Calu3 (cell line): ENCODE data around the gene COA6. TPM values are rescaled to one million over a fixed set of nuclear protein-coding genes. Genes with fewer than 3 reads are reported as not detected.

Experiments used
- BruUV-seq: library from RNA; stranded (reverse); fragments of 400-500 nt; replicated peaks from 2 replicates; lab custom pipeline; 2021; lab: Mats Ljungman, UMichigan
- CTCF ChIA-PET: fragments of 300-600 bp; sonication (Branson Sonifier 250); formaldehyde crosslinking; loops from one replicate; lab custom pipeline; 2022; ENCODE audit warnings: antibody characterized with exemption; lab: Charles Lee
- DNase-seq: peaks from one replicate; pipeline ENCODE4 v3.0.0; 2022
- H3K27ac Mint-ChIP-seq: one replicate; pipeline ENCODE4 v1.8.0; 2022; ENCODE audit warnings: mixed read lengths; ENCODE audit not compliant: unreplicated experiment
- H3K27me3 Mint-ChIP-seq: one replicate; pipeline ENCODE4 v1.8.0; 2022; ENCODE audit warnings: mixed read lengths; ENCODE audit not compliant: unreplicated experiment
- H3K36me3 Mint-ChIP-seq: one replicate; pipeline ENCODE4 v1.8.0; 2022; ENCODE audit warnings: mild to moderate bottlenecking, moderate library complexity, mixed read lengths; ENCODE audit not compliant: insufficient read depth, unreplicated experiment
- H3K4me1 Mint-ChIP-seq: one replicate; pipeline ENCODE4 v1.8.0; 2022; ENCODE audit warnings: mild to moderate bottlenecking, low read depth, mixed read lengths; ENCODE audit not compliant: unreplicated experiment
- H3K4me3 Mint-ChIP-seq: one replicate; pipeline ENCODE4 v1.8.0; 2022; ENCODE audit warnings: mild to moderate bottlenecking, low read depth, moderate library complexity, mixed read lengths; ENCODE audit not compliant: unreplicated experiment
- H3K9me3 Mint-ChIP-seq: one replicate; pipeline ENCODE4 v1.8.0; 2022; ENCODE audit warnings: low read depth, mixed read lengths; ENCODE audit not compliant: unreplicated experiment
- intact Hi-C: fragments of 100-400 bp; cut with micrococcal nuclease; formaldehyde crosslinking; loops from one replicate; pipeline ENCODE4 v1.10.0; 2022; ENCODE audit not compliant: unreplicated experiment
- total RNA-seq: library from RNA; stranded (reverse); gene quantifications from 2 replicates; pipeline ENCODE4 v1.2.3, GENCODE V29; 2022
- TF ChIP-seq, protein P1 (sequence below): fragments of 200-600 bp; IDR thresholded peaks from one replicate; pipeline ENCODE4 v1.8.0; 2022; ENCODE audit warnings: antibody characterized with exemption; ENCODE audit not compliant: unreplicated experiment

COA6 gene
- total RNA-seq, 1 experiment from 2014 or later, result 46.4 TPM

DNA sequence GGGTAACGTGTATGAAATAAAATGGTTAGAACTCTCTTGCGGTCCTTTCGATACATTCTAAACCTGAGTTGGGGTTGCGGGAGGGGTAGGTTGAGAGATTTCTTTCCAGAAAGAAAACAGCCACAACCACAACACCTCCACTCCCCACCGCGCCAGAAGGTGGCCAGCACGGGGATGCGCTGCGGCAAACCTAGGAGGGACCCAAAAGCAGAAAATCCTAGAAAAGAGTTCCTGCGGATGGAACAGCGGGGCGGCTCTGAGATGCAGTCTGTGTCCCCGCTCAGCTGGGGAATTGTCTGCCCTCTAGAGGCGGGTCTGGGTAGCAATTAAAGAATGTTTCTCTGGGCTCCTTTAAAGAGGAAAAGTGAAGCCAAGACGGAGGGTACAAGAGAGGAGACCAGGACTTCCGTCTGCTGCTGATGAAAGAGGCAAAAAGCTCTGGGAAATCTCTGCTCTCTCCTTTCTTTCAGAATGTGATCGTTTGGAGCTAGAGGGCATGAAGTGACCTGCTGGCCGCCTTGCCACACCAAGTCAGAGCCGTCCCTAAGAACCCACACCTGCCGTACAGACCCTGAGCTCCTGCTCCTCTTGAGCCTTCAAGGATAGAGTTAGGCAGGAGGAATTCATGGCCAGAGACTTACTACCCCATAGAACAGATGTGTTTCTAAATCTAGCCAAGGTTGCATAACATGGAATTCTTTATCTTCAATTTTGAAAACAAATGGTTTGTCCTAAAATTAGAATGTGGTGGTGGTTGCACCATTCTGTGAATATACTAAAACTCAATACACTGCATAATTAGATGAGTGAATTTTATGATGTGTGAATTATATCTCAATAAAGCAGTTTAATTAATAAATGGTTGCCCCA lies 46.5 kb upstream of the COA6 start:
- Mint-ChIP-seq H3K4me1 (no peaks in the 10 kb centered on the region), H3K4me3 (peak overlapping the region; percentile 2), H3K27me3 (peaks cover 59% of the 10 kb centered on the region), H3K36me3 (no peaks in the 10 kb centered on the region), H3K9me3 (no peaks in the 10 kb centered on the region), H3K27ac (no peak overlapping the region)
- TF ChIP-seq, protein P1, sequence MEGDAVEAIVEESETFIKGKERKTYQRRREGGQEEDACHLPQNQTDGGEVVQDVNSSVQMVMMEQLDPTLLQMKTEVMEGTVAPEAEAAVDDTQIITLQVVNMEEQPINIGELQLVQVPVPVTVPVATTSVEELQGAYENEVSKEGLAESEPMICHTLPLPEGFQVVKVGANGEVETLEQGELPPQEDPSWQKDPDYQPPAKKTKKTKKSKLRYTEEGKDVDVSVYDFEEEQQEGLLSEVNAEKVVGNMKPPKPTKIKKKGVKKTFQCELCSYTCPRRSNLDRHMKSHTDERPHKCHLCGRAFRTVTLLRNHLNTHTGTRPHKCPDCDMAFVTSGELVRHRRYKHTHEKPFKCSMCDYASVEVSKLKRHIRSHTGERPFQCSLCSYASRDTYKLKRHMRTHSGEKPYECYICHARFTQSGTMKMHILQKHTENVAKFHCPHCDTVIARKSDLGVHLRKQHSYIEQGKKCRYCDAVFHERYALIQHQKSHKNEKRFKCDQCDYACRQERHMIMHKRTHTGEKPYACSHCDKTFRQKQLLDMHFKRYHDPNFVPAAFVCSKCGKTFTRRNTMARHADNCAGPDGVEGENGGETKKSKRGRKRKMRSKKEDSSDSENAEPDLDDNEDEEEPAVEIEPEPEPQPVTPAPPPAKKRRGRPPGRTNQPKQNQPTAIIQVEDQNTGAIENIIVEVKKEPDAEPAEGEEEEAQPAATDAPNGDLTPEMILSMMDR, result peak; percentile 86
- DNase-seq, result peak; percentile 79
- intact Hi-C loops, result loop anchor here (5.0 kb wide), 1 partner anchor 214 kb away; no protein-coding TSS in a partner anchor
- CTCF ChIA-PET, result interaction anchor here (0.6 to 3.0 kb wide), 5 partner anchors 10 to 757 kb away, joined by 3 to 12 read pairs (median 4); partner anchors contain the start of gene COA6
- BruUV-seq, result no TSS peak

DNA sequence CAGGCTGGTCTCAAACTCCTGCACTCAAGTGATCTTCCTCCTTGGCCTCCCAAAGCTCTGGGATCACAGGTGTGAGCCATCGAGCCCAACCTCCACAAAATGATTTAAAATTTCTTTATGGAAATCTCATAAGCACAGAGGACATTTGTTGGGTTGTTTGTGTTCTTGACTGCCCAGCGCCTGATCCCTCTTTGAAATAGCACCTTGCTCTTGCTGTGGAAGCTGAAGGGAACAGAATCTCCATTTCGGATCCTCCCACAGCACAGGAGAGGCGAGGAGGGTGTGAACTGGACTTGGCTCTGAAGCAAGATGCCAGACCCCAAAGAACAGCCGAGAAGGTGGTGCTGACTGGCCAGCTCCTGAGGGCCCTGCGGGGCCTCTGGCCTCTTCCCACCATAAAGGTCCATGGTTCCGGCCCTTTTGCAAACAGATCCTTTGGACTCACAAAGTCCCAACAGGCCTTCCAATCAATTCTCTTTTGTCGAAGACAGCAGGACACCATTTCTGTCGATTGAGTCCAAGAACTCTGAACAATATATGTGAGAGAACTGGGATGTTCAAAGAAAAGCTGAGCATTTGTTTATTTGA lies 45.6 kb upstream of the COA6 start:
- TF ChIP-seq, protein P1, result no peak
- no peaks in the 10 kb centered on the region for H3K9me3 Mint-ChIP-seq
- no peak for DNase-seq
- H3K27ac Mint-ChIP-seq, result no peak overlapping the region
- H3K36me3 Mint-ChIP-seq, result no peaks in the 10 kb centered on the region
- CTCF ChIA-PET, result interaction anchor here (0.9 to 3.0 kb wide), 4 partner anchors 8 to 46 kb away, joined by 3 to 12 read pairs (median 4); partner anchors contain the start of gene COA6
- intact Hi-C loops, result loop anchor here (5.0 kb wide), 1 partner anchor 215 kb away; no protein-coding TSS in a partner anchor
- no peak overlapping the region for H3K4me3 Mint-ChIP-seq
- no TSS peak for BruUV-seq
- H3K27me3 Mint-ChIP-seq, result peaks cover 59% of the 10 kb centered on the region
- no peaks in the 10 kb centered on the region for H3K4me1 Mint-ChIP-seq

DNA sequence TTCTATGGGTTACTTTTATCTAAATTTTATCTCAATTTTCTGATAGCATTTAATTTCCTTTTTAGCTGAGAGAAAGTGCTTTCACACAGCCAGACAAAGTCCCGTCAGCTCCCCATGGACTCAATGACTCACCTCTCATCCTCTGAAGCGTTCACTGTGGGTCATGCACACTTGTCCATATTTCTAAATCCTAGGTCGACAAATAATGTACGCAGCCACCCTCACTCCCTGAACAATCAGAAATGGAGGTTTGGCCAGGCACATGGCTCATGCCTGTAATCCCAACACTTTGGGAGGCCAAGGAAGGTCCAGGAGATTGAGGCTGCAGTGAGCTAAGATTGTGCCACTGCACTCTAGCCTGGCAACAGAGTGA lies 42.4 kb upstream of the COA6 start:
- H3K27ac Mint-ChIP-seq, result no peak overlapping the region
- peaks cover 32% of the 10 kb centered on the region for H3K27me3 Mint-ChIP-seq
- no peaks in the 10 kb centered on the region for H3K9me3 Mint-ChIP-seq
- DNase-seq, result no peak
- H3K36me3 Mint-ChIP-seq, result no peaks in the 10 kb centered on the region
- no peak overlapping the region for H3K4me3 Mint-ChIP-seq
- no TSS peak for BruUV-seq
- intact Hi-C loops, result no loop called here
- H3K4me1 Mint-ChIP-seq, result no peaks in the 10 kb centered on the region
- CTCF ChIA-PET, result interaction anchor here (0.6 kb wide), 1 partner anchor 17 kb away, joined by 3 read pairs; no protein-coding TSS in a partner anchor
- TF ChIP-seq, protein P1, result no peak

DNA sequence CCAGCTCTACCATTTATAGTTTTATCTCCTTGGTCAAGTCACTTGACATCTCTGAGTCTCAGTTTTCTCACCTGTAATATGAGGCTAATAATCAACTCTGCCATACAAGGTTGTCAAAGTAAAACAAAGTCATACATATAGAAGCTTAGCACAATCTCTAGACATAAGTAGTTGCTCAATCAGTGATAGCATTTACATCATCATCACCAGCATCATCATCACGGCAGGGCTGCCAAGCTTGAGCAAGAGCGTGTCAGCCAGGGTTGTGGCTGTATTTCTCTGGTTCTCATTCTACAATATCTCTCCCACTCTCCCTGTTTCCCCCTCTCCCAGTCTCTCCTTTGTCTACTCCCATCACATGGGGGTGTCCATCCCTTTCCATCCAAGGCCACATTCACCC lies 41.7 kb upstream of the COA6 start:
- Mint-ChIP-seq H3K27me3 (peaks cover 25% of the 10 kb centered on the region), H3K36me3 (no peaks in the 10 kb centered on the region), H3K4me1 (no peaks in the 10 kb centered on the region), H3K4me3 (no peak overlapping the region), H3K27ac (no peak overlapping the region), H3K9me3 (no peaks in the 10 kb centered on the region)
- DNase-seq, result no peak
- intact Hi-C loops, result no loop called here
- no TSS peak for BruUV-seq
- CTCF ChIA-PET, result no interaction called here
- TF ChIP-seq, protein P1, result no peak
